GM19193 (cell line): Measurements from ENCODE around the gene DYNLT4.
A peak's percentile ranks its signal among the peaks of the same experiment; 100 is the strongest.

ENCODE experiments used
- POLR2A ChIP-seq: IDR thresholded peaks from 4 replicates; pipeline ENCODE4 v1.6.1; 2011; ENCODE audit not compliant: insufficient read depth, insufficient read length; ENCODE audit errors: extremely low read depth

DYNLT4 gene

DNA sequence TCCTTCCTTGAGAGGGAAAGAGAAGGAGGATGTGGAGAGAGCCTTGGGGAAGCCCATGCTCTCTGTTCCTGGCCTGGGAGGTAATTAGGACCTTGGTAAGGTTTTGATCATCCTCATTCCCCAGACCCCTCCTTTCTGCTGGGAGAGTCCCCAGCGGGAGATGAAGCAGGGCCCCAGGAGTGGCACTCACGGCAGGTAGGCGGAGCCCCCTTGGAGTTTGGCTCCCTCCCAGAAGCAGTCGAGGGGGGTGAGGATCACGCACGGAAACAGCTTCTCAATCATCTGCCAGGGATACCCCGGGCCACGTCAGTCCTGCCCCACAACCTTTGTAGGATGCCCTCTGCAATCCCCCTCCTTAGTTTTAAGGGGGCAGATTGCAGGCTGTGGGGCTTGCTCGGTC is 24.4 kb upstream of the DYNLT4 start:
- TF ChIP-seq POLR2A = no peak

DNA sequence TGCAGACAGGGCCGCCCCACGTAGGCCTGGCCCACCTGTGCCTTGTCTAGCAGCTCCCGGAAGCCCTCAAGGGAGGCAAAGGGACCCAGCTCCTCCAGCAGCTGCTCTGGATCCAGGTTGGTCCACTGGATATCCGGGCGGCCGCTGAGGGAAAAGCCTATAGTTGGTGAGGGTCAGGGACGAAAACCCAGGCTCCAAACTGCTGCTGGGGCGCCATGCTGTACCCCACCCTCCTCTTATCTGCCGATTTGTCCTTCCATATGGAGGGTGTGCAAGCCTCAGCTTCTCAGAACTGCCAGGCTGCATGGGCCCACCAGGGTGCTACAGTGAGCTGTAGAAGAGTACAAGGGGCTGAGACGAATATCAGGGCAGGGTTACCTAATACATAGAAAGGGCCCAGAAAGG is 23.8 kb upstream of the DYNLT4 start:
- no peak for TF ChIP-seq POLR2A

DNA sequence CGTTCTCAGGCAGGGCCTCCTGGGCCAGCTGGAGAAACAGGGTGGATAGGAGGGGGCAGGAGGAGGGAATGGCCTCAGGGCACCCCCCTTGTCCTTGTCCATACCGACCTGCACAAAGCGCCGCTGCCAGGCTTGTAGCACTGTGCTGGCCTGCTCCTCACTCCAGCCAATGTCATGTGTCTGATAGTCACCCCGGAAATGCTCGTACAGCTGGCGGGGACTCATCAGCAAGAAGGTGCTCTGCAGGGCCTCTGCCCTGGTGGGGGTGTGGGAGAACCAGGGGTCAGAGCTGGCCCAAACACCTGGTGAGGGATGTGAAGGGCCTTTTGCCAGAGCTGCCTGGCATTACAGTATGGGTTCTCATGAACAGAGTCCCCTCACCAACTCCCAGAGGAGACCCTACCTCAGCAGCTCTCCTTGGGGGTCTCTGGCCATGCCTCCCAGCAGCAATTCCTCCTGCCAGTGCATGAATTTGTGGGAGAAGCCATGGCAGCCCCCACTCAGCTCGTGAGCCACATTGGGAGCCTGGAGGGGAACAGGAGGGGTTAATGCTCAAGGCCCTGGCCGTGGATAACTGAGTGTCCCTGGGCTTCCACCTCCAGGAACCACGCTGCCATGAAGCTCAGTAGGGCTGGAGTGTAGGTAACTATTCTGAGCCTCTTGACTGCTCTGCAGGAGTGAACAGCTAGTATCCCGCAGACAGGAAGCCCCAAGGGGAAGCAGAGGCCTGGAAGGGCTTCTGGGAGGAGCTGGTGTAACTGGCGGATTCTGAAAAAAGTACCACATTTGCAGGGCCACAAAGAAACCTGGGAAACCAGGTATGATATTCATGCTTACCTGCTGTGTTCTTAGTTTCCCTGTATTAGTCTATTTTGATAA is 22.6 kb upstream of the DYNLT4 start:
- no peak for TF ChIP-seq POLR2A

DNA sequence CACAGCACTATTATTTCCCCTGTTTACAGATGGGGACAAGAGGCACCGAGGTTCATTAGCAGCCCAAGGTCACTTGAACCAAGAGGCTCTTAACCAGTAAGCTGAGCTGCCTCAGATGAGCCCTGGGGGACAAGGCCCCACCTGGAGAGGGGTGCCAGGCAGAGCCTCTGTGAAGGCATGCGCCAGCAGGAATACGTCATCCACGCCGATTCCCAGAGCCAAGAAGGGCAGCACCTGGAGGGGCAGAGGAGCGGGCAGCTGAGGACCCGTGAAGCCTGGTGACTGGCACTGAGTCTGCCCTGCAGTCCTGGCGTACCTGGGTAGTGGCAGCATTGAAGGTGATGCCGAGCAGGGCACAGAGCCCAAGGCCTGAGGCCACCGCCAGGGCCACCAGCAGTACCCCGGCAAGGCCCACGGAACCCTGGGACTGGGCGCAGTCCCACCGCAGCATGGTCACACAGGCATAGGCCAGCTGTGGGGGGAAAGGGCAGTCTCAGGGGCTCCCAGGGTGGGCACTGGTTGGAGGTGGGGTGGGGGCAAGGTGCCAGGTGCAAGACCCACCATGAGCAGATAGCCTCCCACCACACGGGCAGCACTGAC is 21.8 kb upstream of the DYNLT4 start:
- no peak for TF ChIP-seq POLR2A

DNA sequence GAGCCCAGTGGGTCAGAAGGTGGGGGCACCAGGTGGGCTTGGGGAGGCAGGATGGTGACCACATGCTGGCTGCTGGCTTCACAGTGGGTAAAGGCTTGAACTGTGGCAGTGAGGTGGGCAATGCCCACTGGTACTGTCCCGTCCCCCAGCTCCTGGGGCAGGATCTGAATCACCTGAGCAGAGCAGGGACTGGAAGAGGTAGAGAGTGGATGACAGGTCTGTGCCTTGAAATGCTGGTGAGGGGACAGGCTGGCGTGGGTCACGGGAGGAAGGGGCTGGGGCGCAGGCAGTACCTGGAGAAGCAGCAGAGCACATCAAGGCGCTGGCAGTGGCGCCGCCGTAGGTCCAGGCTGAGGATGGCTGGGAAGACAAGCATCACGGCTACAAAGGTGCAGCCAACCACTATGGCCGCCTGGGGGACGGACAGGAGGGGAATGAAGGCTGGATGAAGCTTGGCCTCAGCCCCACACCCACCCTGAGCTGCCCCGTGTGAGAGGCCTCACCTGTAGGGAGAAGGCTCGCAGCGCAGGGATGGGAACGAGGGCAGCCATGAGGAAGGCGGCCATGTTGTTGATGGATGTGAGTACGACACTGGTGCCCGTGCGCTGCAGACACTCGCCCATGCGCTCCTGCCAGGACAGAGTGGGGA is 21.0 kb upstream of the DYNLT4 start:
- no peak for TF ChIP-seq POLR2A

DNA sequence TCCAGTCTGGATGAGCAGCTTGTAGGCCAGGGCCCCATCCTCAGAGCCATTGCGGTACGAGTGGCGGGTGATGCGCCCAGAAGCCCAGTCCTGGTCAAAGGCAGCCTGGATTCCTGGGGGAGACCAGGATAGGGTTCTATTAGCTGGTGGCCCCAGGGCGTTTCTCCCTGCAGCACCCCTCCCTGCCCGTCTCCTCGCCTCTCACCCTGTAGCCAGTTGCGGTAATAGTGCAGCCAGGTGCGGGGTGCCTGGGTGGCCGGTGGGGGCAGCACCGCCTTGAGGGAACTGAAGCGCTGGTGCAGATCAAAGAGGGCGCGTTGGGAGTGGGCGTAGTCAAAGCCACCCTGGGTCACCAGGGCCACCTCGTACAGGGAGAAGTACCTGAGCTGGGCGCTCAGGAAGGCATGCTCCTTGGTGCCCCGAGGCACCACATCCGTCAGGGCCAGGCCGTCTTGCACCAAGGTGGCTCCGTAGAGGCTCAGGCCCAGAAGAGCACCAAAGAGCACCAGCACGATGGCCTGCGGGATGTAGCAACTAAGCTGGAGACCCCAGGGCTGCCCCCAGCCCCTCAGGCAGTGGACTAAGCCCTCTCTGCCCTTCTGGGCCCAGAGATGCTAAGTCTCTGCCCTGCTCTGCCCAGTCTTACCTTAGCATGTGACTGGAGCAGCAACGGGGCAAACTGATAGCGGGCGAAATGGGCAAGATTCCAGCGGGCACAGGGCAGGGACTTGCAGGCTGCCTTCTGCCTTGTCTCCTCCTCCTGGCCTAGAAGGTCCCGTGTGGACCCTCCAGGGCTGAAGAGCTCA is 20.2 kb upstream of the DYNLT4 start:
- no peak for TF ChIP-seq POLR2A

DNA sequence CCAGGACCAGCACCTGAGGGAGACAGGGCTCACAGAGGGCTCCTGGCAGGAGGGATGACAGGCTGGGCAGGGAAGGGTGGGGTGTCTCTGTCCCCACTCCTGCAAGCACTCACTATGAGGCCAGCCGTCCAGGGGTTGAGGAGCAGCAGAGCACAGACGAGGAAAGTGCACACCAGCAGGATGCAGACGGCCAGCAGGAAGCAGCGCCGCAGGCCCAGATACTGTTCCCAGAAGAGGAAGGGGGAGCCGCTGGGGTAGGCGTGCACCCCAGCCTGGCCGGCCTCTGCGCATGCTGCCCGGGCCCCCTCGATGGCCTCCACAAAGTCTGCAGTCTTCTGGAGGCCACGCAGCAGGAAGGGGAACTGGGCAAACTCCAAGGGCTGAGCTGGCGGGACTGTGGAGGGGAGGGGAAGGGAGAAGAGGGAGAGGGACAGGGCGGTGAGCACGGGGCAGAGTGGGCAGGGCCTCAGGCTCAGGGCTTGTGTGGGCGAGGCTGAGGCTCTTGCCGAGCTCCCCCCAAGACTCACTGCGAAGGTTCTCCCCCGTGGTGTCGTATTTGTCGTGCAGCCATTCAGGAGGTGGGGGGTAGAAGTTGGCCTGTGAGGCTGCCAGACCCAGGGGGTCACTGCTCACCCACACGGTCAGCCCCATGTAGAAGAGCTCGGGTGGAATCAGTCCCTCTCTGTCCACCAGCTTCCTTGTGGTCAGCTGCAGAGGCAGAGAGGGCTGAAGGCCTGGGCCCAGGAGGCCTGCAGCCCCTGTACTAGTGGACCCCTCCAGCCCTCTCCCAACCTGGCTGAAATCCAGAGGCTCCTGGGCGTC is 19.4 kb upstream of the DYNLT4 start:
- TF ChIP-seq POLR2A = no peak

DNA sequence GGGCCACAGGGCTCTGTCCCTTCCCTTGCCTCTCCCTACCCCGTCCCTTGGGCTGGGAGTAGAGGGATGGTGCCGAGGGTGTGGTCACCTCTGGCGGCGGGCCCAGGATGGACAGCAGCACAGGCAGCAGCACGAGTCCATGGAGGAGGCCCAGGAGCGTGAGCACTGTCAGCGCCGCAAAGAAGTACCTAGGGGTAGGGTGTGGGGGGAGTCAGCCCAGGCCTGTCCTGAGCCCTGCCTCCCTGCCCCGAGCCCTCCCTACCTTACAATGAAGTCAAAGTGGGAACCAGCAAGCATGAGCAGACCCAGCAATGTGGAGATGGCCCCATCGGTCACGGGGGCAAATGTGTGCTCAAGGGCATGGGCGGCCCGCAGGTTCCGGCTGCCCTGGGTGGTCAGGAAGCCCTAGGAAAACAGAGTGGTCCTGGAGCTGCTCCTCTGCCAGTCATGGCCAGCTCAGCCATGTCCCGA is 15.9 kb upstream of the DYNLT4 start:
- no peak for TF ChIP-seq POLR2A

DNA sequence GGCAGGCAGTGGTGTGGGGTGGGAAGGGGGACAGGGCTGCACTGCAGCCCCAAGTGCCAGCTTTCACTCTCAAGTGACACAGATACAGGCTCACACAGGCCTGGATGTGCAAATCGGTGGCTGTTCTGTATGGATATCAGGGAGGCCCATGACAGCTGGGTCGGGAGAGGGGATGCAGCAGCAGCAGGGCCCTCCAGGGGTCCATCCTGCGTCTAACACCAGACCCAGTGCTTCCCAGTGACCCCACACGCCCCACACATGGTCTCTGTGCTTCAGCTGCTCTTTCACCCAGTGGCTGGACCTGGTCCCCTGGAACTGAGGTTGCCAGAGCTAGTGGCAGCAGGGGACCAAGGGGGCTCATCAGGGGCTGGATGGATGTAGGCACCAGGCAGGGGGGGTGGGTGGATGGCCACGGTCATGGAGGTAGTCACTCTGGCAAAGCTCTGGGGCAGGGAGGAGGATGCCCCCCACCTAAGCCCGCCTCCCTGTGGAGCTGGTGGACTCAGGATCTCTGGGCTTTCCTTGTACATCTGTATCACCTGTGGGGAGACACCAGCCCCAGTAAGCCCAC is 15.1 kb upstream of the DYNLT4 start:
- no peak for TF ChIP-seq POLR2A

DNA sequence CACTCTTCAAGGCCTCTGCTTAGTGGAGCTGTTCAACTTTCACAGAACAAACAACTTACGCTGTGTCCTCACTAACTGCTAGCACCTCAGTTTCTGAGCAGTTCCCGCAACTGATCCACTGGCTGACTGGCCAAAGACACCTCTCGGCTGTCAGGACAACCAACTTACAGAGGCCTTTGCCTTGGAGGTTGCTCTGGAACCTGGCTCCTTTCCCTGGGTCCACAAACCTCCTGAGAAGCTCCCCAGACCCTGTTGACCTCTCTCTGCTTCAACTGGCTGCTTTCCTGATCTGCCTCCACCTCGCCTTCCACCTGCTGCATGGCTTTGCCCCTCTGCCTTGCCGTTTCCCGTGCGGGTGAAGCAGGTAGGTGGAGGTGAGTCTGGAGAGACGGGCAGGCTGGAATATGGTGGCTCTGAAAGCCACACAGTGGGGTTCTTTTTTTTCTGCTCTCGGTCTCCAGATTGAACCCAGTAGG is 14.1 kb upstream of the DYNLT4 start:
- no peak for TF ChIP-seq POLR2A

DNA sequence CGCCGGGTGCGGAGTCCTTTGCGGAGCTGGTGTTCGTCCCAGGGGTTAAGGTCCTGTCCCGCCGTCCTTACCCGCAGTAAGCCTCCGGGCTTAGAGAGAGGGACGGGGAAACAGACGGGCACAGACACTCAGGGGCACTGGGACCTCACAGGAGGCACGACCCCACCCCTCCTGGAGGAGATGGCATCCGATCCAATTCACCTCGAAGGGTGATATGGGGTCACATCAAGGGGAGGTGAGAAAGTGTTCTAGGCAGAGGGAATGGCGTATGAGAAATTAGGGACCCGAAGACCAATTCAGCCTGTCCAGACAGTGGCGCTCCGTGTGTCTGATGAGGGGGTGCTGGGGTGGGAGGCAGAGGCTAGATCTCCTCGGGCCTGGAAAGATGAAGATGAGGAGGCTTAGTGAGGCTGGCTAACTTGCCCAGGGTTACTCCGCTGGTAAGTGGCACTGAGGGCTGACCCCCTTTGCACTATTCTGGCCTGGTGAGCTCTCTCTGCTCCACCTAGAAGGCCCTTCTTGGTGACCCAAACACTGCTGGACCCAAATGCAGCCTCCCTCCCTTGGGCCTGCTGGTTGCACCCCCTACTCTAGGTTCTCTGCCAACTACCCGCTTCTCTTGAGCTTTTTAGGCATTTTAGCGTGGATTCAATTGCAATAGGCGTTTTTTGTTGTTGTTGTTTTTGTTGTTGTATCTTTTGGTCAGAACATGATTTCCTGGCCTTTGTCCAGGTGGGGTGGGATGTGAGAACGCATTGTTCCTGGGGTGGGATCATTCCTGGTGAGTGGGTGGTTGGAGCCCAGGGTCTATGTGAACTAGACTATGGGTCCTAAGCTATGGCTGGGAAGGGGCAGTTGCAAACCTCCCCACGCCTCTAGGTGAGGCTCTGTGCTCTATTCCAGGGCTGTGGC is 13.4 kb upstream of the DYNLT4 start:
- TF ChIP-seq POLR2A = no peak

DNA sequence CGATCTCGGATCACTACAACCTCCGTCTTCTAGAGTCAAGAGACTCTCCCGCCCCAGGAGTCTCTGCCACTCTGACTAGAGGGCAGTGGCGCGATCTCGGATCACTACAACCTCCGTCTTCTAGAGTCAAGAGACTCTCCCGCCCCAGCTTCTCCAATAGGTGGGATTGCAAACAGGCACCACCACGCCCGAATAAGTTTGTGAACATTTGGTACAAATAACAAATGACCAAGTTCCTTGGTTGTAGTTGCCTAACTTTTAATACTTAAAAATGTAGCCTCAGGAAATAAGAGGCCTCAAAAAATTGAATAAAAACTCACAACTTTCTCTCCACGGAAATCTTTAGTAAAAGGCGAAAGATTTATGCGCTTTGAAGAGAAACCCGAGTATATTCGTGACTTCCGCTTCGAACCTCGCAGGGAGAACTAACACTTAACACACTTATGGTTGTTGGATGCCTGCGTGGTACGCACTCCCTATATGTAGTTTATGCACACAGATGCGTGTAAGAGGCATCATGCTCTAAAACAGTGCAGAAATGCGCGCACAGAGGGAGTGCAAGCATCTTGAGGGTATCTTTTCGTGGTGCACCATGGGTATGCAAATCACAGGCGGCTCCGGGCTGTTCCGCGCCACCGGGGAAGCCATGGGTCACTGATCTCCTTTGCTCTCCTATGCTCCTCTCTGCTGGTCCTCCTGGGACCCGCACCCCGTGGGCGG is 12.6 kb upstream of the DYNLT4 start:
- TF ChIP-seq POLR2A = peak; percentile 100

DNA sequence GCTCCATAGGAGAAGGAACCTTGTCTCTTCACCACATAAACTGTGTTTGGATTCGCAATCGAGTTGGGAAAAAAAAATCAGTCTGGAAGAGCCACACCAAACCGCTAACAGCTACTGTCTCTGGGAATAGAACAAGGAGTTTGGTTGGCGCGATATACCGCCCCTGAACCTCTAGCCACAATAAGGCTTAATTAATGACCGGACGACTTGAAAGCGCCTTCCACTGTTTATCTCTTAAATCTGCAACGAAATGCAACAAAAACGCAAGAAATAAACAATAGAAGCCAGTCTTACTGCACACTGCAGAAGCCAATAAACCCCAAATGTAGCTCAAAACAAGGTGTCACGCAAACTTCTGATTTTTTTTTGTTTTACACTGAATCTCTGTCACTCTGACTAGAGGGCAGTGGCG is 12.1 kb upstream of the DYNLT4 start:
- no peak for TF ChIP-seq POLR2A
